H4 (cell line): ENCODE data around the gene TMEM273. TPM values are rescaled to one million over a fixed set of nuclear protein-coding genes. Genes with fewer than 3 reads are reported as not detected.

Experiments
- DNase-seq: peaks from one replicate; pipeline ENCODE4 v3.0.0-alpha.2; 2015; ENCODE audit warnings: low spot score
- total RNA-seq: library from RNA; depleted of rRNA; stranded (reverse); fragments of >200 nt; shearing (Covaris generic); gene quantifications from 2 replicates; pipeline ENCODE4 v1.2.3, GENCODE V29; 2014

Gene TMEM273
- total RNA-seq, 1 experiment from 2014 or later: 0.48 TPM

DNA sequence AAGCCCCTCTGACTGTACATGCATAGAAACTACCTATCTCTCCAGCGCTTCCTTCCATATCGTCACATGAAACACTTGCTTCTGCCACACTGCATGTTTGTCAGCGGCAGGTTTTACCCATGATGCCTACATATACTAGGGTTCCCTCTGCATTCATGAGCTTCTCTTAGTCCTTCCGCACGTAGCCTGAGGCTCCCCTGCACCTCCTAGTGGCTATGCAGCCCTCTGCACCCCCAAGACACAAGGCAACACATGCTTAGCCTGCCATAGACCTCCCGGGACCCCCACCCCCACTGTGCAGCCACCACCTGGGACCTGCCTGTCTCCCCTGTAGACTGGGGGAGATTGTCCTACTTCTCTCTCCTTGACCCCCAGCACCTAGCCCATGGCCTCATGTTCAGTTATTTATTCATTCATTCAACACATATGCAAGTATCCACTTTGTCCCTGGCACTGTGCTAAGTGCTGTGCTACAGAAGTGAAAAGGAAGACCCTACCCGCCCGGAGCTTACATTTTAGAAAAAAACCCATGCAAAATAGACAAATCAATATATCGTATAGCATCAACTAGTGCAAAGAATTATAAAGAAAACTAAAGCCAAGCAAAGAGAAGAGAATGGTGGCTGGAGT is 23.5 kb downstream of the TMEM273 start:
- no peak for DNase-seq

DNA sequence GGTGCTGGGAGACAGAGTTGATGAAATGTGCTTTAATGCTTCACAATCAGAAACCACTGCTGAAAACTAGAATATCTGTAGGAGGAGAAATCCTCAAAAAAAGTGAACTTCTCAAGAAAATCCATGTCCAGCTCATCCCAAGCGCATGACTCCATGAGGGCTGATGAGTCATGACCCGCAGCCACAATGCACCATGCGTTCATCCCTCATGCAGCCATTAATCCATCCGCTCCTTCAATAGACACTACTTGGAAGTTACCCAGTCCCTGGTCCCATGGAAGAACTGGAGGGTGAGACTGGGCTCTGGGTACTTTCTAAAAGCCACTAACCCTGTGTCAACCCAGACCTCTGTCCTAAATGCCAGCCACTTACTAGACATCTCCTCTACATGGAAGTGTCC is 24.4 kb downstream of the TMEM273 start:
- no peak for DNase-seq

DNA sequence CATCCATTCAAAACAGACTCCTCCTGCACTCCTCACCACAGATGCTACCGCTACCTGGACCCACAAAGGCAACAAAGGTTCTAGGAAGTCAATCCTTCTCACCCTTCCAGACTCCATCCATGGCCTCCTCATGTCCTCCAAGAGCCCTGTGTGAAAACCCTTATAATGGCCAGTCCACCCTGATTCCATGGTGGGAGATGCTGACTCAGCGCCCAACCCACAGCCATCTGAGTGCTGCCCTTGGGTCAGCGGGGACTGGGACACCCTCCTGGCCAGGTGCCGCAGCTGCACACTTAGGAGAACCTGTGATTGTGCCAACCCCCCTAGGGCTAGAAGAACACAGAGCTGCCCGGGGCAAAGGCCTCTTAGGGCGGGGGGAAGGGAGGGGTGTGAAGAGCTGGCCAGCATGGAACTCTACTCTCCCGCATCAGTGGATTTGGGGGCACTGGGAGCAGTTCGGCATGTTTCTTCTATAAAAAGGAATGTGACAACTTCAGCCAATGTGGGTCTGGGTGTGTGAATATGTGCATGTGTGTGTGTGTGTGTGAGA is 25.4 kb downstream of the TMEM273 start:
- no peak for DNase-seq

DNA sequence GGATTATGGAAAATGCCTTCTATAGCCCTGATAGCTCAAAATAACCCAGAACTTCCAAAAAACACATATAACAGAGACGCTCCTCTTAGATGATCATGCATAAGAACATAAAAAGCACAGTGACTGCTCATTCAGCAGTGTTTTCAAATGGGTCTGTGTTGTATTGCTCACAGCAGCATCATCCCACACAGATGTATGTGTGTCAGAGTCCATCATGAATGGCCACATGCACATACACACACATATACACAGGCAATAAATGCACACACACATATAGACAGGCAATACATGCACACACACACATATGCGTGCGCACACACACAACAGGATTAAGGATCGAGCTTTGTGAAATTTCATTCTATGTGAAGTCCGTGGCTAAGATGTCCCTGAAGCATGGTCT is 26.1 kb downstream of the TMEM273 start:
- no peak for DNase-seq

DNA sequence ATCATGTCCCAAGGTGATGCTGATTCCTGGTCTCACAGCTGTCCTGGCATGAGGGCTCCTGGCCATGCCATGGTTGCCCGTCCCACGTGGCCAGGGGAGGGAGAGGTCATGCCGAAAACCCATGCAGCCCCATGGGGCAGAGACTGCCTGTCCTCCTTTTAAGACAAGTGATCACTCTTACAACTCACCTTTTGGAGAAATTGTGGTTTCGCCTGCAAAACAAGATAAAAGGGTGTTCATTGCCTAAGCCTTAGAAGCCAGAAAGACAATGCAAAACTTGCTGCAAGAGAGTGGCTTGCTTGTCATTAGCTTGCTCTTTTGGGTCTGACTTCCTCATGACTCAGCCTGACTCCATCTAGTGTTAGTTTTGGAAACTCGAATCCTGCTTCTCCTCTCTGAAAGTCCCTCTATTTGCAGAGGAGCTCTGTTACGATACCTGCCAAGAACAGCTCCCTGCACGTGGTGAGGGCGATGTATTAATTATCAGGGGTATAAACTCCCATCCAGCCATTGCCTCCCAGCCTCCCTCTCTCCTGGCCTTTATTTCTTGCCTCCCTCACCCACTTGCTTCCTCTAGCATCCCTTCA is 26.7 kb downstream of the TMEM273 start:
- DNase-seq: no peak

DNA sequence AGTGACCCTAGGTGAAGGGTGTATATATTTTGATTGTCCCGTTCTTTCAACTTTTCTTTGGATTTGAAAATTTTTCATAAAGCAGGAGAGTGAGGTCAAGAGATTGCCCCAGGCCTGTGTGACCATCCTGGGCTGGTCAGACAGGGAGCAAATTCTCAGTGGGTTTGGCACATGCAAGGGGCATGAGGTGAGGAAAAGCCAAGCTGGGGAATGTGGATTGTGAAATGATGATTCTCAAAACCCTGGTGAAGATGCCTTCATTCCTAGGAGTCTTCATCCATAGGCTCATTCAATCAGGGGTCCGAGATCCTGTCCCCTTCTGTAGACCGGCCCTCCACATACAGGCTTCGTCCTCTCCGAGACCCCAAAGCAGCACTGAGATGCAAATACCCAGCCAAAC is 27.4 kb downstream of the TMEM273 start:
- no peak for DNase-seq

DNA sequence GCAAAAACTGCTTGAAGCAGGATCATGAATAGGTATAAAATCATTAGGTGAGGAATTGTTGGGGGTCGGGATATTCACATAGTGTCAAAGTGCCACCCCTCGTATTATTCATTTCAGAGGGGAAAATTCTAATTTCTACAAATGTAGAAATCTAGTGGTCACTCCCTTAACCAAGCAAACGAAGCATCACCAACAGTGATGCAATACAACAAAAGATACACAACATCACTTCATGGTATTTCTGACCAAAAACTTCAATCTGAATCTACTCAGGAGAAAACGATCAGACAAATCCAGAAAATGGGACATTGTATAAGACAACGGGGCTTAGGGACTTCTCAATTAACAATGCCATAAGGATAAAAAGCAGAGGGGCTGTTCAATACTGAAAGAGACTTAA is 28.1 kb downstream of the TMEM273 start:
- DNase-seq: no peak

DNA sequence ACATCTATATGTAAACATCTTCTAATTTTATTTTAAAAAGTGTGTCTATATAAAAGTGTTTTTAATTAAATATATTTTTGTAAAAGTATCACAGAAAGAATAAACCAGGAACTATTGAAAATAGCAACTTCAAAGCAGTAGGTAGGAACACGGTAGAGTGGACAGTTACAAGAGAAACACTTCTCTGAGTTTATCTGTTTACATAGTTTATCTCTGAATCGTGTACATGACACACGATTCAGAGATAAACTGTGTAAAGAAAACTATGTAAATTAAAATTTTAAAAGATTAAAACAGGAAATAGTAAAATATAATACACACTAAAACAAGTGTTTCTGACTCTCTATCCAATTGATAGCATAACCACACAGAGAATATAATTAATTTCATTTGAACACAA is 29.3 kb downstream of the TMEM273 start:
- DNase-seq: no peak

DNA sequence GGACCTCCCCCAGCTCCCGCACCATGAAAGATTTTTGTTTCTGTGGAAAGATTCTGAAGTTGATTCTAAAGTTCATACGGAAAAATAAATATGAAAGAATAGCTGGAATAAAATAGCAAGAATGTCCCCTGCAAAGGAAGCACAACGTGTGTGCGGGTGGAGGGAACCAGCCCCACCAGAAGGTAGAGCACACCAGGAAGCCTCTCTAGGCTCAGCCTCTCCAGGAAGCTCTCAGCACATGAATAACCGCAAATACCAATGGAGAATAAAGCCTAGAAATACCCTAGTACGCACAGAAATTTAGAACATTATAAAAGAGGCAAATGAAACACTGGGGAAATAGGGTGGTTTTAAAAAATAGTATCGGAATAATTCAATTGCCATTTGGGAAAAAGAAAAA is 29.8 kb downstream of the TMEM273 start:
- no peak for DNase-seq

DNA sequence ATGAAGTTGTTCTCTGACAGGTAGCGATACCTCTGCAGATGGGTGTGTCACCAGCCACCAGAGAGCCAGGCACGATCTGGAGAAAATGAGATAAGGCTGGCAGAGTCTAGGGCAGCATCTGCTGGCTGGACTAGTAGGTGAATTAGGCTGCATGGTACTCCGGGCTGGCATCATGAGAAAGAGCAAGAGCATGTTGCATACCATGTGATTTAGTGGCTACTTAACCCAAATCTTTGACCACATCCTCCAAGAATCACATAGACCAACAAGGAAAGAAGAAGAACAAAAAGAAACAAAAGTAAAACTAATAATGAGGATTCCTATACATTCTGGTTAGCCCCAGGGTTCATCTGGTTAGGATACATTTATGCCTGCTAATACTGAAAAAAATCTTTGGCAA is 31.0 kb downstream of the TMEM273 start:
- DNase-seq: no peak

DNA sequence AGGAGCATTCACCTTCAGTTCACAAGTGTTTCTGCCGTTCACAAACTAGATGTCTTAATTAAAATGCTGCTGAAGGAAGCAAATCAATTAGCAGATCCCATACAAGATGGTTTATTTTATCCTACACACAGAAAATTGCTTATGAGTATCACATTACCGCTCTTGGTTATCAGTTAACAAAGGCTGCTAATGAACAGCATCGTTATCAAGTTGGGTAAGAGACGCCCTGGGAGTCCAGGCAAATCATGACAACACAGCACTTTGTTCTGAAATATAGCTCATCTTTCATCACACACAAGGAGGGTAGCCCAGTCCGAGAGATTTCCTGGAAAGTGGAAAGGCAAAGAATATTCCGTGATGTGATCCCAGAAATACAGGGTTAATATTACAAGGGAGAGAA is 33.5 kb downstream of the TMEM273 start:
- no peak for DNase-seq

DNA sequence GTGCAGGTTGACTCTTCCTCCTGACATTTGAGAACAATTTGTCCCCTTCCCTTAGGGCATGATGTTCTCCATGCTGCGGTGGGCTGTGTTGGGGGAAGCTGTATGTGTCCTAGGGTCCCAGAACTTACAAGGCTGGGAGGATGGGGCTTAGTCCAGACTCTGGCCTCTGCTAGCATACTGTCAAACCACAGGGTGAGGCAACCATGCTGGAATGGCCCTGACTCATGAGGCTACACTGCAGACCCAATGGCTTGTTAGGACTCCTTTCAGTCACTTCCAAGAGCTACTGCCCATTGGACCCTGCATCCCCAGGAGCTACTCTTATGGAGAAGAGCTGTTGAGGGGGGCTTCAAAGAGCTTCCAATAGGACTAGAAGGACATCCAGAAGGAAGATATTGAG is 34.2 kb downstream of the TMEM273 start:
- DNase-seq: no peak

DNA sequence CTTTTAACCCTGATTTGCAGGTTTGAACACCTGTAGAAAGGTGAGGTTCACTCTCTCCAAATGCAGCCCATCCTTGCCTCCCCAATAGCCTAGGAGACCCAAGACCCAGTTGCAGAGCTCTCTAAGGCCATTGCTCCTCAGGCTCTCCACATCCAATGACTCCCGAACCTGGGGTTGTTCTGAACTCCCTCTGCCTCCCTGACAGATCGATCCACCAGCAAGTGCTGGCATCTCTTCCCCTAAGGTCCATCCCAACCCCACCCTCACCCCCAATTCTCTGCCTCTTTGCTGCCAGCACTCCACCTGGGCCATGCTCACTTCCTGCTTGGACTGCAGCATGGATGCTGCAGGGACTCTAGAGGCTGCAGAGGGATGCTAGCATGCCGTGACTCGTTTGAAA is 35.1 kb downstream of the TMEM273 start:
- no peak for DNase-seq

DNA sequence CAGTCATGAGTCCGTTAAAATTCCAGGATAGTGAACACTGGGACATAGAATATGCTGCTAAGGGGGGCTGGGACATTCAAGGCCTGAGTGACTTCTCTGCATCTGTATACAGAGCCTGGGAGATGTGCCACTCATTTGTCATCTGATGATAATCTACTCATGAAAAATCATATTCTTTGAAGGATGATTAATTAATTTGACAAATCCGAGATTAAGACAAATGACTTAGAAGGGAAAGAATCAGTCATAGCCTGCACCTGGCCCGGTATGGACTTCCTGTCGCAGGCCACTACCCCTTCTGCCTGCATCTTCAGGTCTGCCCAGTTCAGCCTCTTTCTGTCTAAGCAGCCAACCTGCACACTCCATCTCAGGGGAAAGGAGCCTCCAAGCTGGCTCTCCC is 35.5 kb downstream of the TMEM273 start:
- no peak for DNase-seq

DNA sequence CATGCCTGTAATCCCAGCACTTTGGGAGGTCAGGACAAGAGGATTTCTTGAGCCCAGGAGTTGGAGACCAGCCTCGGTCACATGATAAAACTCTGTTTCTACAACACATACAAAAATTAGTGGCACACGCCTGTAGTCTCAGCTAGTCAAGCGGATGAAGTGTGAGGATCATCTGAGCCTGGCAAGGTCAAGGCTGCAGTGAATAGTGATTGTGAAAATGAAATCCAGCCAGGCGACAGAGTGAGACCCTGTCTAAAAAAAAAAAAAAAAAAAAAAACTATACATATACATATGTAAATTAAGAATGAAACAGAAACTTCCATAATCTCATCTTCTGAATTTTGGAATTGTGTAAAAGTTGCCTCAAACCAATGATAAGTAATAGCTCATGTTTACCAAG is 36.2 kb downstream of the TMEM273 start:
- DNase-seq: no peak

DNA sequence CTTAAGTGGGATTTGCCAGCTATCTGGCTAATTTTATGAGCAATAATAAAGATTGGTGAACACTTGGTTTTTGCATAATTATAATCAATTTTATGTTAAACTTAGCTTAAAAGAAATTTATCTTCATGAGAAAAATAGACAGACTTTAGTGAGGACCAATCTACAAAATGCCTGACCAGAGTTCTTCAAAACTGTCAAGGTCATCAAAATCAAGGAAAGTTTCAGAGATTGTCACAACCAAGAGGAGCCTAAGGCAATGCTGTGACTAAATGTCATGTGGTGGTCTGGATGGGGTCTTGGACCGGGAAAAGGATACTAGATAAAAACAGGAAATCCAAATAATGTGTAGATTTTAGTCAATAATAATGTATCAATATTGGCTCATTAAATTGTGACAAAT is 36.7 kb downstream of the TMEM273 start:
- DNase-seq: no peak

DNA sequence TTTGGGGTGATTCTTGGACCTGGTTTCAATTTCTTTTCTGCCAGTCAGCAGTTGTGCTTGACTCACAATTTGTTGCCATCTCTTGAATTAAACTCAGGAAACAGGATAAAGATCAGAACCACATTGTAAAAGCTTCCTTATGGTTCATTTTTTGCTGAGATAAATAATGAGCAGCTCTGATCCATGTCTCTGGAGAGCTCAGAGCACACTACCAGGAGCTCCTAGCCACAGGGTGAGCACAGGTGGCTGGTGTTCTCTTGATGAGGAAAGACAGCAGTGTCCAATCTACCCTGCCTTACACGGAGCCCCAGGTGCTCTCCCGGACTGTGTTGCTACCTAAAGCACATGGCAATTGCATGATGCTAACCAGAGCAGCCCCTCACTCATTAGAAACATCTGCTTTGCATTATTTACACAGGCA is 37.2 kb downstream of the TMEM273 start:
- no peak for DNase-seq

DNA sequence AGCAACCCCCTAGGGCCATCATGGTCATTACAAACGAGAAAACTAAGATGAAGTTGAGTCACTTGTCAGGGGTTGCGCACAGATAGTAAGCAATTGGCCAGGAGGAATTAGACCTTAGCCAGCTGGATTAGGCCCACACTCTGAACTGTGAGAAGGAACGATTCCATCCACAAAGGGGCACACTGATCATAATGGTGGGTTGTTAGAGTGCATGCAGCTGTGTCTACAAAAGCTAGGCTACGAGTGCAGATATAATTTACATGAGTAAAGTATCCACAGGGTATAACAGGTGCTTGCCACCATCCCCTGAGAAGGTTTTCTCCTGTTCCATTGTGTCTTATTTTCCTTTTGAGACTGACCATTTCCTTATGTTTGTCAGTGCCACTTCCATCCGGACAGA is 37.8 kb downstream of the TMEM273 start:
- no peak for DNase-seq

DNA sequence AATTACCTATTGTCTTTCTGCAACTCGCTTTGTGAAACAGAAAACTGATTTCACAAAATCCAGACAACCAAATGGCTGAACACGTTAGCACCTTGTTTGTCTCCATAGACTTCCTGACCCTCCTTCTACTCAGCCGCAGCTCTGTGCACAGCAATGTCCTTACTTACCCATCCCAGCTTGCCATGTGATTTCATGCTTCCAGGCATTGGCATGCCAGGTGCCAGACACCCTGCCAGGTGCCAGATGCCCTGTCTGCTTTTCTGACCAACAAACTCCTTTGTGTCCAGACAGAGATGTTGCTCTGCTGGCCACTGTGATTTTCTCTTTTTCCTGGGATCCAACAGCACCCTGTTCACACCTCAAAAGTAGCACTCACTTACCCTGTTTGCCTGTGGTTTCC is 38.3 kb downstream of the TMEM273 start:
- DNase-seq: no peak

DNA sequence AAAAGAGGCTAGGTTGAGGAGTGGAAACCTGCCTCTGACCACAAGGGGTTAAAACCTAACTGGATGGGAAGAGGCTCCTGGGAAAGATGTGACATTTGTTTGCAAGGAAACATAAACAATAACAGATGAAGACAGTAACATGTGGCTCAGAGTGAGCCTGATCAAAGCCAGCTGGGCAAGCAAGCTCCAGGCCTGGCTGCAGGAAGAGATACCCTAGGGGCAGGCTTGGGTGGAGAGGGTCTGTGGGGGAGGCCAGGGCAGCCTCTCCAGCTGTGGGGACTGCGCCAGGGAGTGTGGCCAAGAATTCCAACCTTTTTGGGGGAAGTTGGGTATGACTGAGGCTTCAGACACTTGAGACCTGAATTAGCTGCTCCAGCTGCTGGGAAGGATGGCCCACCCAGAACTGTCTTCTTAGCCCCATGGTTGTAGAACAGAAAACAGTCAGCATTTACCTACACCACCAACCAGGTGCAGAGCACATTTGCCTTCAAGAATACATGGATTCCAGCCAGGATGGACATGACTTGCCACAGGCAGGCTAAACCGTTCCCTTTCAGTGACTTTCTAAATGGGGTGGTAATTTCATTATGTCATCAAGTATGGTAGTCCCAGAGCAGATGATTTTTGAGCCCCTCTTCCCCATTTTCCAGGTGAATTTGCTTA is 44.0 kb downstream of the TMEM273 start:
- no peak for DNase-seq

DNA sequence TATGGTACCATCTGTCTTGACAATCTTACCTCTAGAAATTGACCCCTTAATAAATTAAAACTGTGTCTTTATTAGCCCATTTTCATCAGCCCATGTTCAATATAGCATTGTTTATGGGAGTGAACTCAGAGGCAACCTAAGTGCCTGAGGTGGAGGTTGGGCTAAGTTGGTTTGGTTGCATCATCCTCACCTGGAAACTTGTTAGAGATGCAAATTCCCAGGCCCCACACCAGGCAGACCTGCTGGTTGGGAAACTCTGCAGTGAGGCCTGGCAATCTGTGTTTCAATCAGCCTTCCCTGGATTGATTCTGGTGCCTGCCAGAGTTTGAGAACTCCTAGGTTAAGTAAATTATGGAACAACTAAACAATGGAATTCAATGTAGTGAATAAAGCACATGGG is 44.9 kb downstream of the TMEM273 start:
- DNase-seq: no peak

DNA sequence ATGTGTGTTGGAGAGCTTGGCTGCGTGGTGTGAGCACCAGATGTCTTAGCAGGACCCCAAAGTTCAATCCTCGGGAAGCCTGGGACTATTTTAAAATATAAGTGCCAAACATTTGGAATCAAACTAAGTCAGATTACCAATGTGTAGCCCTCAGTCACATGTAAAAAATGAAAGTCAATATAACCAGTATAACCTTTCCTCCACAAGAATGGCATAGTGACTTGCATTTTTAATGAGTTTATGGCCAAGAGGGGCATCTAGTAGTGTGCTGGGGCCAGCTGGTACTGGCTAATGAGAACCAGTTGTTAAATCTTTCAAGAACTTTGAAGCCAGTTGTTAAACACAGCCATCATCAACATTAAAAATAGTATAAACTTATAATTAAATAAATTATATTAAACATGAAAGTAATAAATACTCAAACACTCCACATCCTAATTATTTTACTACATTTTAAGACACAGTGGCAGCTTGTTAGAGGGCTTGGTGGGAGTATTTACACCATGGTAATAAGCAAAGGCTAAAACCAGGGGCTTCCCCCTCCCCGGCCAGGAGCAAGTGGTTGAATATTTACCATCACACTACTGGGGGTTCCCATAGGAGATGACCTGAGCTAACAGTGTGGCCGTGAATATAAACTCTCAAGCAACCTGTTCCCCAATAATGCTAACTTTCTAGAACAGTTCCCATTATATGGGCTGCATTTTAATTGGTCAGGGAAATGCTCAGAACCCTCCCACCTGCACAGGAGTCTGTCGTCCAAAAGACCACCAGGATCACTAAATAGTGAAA is 46.5 kb downstream of the TMEM273 start:
- no peak for DNase-seq
